NCI-H1417 treated with DMSO at 0.1 percent for 48 hours (cell line): ENCODE measurements around the gene FLRT3.
A peak's percentile ranks its signal among the peaks of the same experiment; 100 is the strongest.

Experiments used
- DNase-seq: peaks from one replicate; lab custom pipeline; 2025; lab: John Stamatoyannopoulos, UW

The FLRT3 gene

GRCh38 chr20:14337400-14338171, at the start of gene FLRT3:
Gene FLRT3, minus strand, starts transcription at chr20:14337612. Its CDS starts 10,106 bp downstream, at chr20:14327506.
- peak; percentile 70 for DNase-seq

DNA sequence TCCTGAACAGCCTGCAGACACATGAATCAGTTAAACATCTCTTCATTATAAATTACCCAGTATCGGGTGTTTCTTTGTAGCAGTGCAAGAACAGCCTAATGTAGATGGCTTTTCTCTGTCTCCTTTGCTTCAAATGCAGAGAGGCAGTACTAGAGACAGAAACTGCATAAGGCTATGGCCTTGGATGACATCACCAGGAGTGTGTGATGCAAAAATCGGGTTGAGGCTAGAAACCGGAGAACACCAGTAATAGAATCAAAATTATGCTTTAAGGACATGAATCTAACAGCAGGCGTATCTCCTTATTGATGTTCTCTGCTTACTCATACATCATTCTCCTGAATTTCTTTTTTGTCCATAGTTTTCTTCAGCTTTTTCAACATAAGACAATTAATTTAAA, 49.3 kb upstream of the FLRT3 start:
- no peak for DNase-seq

DNA sequence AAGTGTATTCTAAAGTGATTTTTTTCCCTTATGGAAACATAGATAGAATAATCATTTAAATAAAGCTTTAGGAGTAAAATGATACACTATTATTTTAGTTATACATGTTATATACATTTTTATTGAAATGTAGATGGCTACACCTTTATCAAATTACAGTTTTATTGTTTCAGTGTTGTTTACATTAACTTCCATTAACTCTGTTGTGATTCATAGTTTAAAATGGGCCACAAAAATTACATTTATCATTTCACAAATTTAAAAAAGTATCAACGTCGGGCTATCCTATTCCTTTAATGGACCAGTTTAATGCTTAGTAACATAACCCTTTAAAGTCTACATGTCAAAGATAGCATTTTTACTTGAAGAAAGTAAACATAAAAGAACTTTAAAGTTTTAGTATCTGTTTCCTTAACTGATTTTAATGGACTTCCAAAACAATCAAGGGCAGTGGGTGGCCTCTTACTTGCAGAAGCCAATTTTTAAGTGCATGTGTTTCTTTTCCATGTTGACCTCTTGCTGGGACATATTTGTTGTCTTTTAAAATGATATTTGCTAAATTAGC, 47.8 kb upstream of the FLRT3 start:
- no peak for DNase-seq

DNA sequence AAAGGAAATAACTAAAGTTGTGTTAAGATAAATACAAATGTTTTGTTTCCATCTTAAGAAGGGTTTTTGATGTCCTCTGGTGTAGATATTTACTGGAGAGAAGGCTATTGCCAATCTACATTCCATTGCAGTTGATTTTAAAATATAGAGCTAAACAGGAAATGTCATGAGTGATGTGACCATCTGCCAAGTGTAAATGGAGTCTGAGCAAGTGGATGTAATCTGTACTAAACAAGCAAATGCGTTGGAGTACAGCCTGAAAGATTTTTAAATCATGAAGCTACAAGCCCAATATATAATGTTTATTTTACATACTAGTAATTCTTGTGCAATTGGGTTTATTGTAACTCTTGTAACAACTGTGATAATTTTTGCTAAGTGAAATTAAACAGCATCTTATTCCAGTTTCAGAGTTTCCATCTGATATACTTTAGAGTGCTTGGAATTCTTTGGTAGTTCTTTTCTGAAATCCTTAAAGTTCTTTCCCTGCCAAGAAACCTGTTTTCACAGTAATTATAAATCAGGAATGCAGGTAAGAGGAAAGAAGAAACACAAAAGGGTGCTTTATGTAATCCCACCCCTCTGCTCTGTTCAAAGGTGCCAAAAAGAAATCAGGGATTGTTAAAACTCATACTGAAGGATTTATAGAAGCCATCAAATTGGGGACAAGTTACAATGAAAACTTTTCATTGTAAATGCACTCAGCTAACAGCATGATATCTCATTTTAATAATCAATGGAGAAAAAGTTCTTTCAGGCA, 47.2 kb upstream of the FLRT3 start:
- DNase-seq = no peak

DNA sequence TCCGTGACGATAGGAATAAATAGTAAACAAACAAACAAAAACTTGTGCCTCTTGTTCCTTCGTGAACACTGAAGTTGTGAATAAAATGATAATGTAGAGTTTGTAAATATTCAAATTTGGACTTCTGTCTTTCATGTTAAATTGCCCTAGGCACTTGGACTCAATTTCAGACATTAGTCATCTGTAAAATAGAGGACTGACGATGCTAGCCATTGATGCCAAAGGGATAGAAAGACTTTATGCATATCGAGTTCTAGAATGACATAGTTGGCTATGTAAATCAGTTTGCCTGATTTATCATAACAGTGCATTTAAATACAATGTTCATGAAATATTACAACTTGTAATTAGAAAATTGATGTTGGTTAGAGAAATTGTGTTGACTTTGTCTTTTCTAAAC, 45.9 kb upstream of the FLRT3 start:
- no peak for DNase-seq

GRCh38 chr20:14378326-14378725, 40.9 kb upstream of the FLRT3 start:
- DNase-seq = no peak

DNA sequence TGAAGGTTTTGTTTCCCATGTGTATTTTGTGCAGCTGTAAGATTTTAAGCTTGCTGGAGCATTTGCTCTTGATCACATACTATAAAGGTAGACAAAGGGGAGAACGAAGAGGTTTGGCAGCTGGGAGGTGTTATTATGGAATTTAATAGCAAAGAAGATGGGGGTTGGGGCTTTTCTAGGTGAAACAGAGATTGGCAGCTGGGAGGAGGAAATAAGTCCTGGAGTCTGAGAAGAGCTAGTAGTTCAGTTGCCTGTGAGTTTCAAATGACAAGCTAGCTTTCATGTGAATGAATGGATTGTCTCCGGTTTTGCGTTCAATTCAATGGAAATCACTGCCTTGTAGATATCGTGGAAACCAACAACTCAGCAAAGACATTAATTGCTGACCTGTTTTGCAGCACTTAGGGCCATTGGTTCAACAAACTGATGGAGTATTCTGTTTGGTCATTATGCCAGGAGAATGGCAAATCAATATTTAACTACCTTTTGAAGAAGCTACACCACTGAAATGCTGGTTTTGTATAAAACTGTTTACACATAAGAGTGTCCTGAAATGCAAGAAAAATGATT, 38.1 kb upstream of the FLRT3 start:
- DNase-seq = peak; percentile 71

DNA sequence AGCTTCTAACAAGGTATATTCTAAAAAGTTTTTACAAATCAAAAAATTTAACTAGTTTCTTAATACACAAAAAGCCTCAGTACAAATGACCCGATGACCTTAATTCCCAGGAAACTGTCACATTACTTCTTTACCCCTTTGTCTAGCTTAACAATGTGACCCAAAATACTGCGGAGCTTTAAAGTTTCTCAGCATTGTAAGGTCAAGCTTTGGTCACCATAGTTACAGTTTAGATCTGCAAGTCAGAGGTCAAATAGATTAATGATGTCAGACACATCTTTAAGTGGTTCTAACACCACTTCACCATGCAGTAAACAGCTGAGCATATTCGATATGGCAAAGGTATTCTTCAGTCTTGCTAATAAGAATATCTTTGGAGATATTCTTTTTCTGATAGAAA, 36.8 kb upstream of the FLRT3 start:
- no peak for DNase-seq

- no peak for DNase-seq
Measured at GRCh38 chr20:14361509-14362345, 24.3 kb upstream of the FLRT3 start.

- DNase-seq = no peak
Measured at GRCh38 chr20:14360416-14360815, 23.0 kb upstream of the FLRT3 start.

- DNase-seq = no peak
Measured at GRCh38 chr20:14355791-14356190, 18.4 kb upstream of the FLRT3 start.

DNA sequence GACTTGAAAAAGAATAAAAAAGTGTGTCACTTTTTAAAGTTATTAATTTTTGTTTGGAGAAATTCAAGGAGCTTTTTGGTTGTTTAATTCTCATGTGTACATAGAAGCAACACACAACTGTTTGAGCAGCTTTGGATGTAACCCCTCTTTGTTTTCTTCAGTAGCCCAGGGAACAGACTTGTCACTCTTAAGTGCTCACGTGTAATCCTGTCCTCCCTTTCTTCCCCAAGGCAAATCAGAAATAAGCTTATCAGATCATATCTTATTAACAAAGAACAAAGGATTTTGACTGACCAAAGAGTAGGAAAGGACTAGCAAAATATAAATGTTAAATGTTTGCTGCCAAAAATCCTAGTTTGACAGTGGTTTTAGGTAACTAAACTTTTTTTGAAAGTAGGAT, 7.3 kb upstream of the FLRT3 start:
- no peak for DNase-seq

- DNase-seq = no peak
Measured at GRCh38 chr20:14343491-14344065, 6.2 kb upstream of the FLRT3 start.

DNA sequence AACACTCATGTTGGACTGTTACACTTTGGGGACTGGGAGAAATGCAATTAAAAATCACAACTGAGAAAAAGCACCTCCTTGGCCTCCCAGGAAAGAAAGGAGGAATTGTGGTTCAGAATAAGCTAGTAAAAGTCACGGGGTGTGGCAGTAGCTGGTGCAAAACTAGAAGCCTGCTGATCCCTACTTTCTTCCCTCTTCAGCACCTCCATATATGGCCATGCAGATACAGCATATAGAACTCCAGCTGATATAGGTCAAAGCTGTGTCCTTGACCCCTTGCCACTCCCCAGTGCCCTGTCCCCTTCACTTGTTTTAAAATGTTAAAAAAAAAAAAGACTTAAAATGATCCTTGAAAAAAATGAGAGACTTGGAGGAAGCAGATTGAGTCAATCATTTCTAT, 5.5 kb upstream of the FLRT3 start:
- DNase-seq = no peak

GRCh38 chr20:14341801-14342200, 4.4 kb upstream of the FLRT3 start:
- no peak for DNase-seq

- no peak for DNase-seq
Measured at GRCh38 chr20:14336686-14337085, 726 bp downstream of the FLRT3 start.

GRCh38 chr20:14335052-14335451, 2.4 kb downstream of the FLRT3 start:
- DNase-seq = no peak

- peak; percentile 57 for DNase-seq
Measured at GRCh38 chr20:14334306-14334930, 3.0 kb downstream of the FLRT3 start.

- no peak for DNase-seq
Measured at GRCh38 chr20:14333721-14334120, 3.7 kb downstream of the FLRT3 start.

GRCh38 chr20:14332866-14333265, 4.5 kb downstream of the FLRT3 start:
- no peak for DNase-seq

DNA sequence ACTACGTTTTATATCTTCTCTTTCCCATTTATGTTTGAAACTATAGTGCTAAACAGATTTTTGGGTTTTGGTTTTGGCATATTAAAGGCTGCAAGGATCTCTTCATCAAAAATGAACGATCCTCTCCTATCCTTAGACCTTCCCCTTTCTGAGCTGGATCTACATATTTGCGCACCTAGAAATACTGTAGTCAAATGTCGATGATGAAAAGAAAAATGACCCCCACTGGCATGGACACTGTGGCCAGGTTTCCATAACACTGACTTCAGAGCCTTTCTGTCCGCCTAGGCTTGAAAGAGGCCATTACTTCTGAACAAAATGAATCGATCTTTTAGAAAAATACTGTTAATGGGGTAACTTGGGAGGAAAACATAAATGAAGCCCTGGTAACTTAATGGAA, 5.8 kb downstream of the FLRT3 start:
- no peak for DNase-seq
